Panc1 (cell line): ENCODE measurements around the gene PRSS21.
A peak's percentile ranks its signal among the peaks of the same experiment; 100 is the strongest.

Source experiments
- CTCF ChIP-seq: fragments of 450-650 bp; IDR thresholded peaks from 2 replicates; pipeline ENCODE4 v1.5.1; 2017; ENCODE audit warnings: mild to moderate bottlenecking
- POLR2AphosphoS5 ChIP-seq: IDR thresholded peaks from 2 replicates; pipeline ENCODE4 v1.6.1; 2012; ENCODE audit warnings: mild to moderate bottlenecking, low read depth, low read length, moderate library complexity
- REST ChIP-seq, 2 experiments: IDR thresholded peaks; 2 replicates each; pipeline ENCODE4 v1.6.1; 2011 to 2012; ENCODE audit warnings: low read depth in 2 of 2, control low read depth in 1 of 2, low read length in 1 of 2, mild to moderate bottlenecking in 1 of 2, moderate library complexity in 1 of 2; ENCODE audit not compliant: insufficient read depth in 1 of 2
- SIN3A ChIP-seq: IDR thresholded peaks from 2 replicates; pipeline ENCODE4 v1.6.1; 2012; ENCODE audit warnings: low read depth, mild to moderate bottlenecking, low read length, moderate library complexity, borderline replicate concordance; ENCODE audit not compliant: insufficient read depth
- TCF7L2 ChIP-seq: IDR thresholded peaks from 2 replicates; pipeline ENCODE4 v1.6.1; 2011; ENCODE audit warnings: mild to moderate bottlenecking, low read depth, low read length, inconsistent platforms

GRCh38 chr16:2846511-2847310, 29.7 kb downstream of the PRSS21 start:
- TF ChIP-seq CTCF (no peak), TCF7L2 (peak; percentile 95), POLR2AphosphoS5 (peak; percentile 64; the same call in 1 of the 2 replicates), REST (IDR thresholded peaks at IDR 0.05; ENCODE audit: insufficient read depth in 1 of 2, low read depth in 2 of 2, low read length in 1 of 2) (no peak), SIN3A (no peak)
